Breast epithelium (tissue), 3 donors: Measurements from ENCODE around the gene SEPHS1.

ENCODE experiments used
- POLR2A ChIP-seq: fragments of 450-650 bp; IDR thresholded peaks from one replicate; pipeline ENCODE4 v1.6.1; 2016; ENCODE audit warnings: antibody characterized with exemption, mild to moderate bottlenecking, moderate library complexity
- POLR2AphosphoS5 ChIP-seq, 3 donors: sonication (generic); formaldehyde crosslinking; IDR thresholded peaks; one replicate each; pipeline ENCODE4 v1.6.1; 2017; ENCODE audit warnings: antibody characterized with exemption in 3 of 3
- TF ChIP-seq, protein P1 (sequence below), 3 donors: fragments of 450-650 bp; IDR thresholded peaks; one replicate each; pipeline ENCODE4 v1.5.1; 2016 to 2017; ENCODE audit warnings: antibody characterized with exemption in 3 of 3, mild to moderate bottlenecking in 3 of 3, moderate library complexity in 3 of 3

DNA sequence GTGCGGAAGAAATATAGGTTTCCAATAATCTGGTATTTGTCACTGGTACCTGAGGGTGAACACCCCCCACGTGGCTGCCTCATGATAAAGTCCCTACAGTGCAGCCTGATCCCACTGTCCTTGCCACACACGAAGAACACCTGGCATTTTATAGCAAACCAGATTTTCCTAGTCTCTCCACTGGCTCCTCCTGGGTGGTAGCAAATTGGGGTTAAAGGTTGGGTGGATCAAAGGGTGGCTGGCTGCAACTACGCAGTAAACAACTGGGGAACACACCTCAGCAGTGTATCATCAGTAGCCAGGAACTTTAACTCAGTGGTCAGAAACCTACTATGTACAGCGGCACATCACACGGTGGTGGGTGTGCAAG is 10.3 kb downstream of the SEPHS1 start:
- TF ChIP-seq, protein P1, sequence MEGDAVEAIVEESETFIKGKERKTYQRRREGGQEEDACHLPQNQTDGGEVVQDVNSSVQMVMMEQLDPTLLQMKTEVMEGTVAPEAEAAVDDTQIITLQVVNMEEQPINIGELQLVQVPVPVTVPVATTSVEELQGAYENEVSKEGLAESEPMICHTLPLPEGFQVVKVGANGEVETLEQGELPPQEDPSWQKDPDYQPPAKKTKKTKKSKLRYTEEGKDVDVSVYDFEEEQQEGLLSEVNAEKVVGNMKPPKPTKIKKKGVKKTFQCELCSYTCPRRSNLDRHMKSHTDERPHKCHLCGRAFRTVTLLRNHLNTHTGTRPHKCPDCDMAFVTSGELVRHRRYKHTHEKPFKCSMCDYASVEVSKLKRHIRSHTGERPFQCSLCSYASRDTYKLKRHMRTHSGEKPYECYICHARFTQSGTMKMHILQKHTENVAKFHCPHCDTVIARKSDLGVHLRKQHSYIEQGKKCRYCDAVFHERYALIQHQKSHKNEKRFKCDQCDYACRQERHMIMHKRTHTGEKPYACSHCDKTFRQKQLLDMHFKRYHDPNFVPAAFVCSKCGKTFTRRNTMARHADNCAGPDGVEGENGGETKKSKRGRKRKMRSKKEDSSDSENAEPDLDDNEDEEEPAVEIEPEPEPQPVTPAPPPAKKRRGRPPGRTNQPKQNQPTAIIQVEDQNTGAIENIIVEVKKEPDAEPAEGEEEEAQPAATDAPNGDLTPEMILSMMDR (IDR thresholded peaks at IDR 0.05) = no peak
- TF ChIP-seq POLR2AphosphoS5 (IDR thresholded peaks at IDR 0.05) = no peak
- no peak for TF ChIP-seq POLR2A
